Parathyroid adenoma (tissue), 2 donors: ENCODE measurements around the gene OR2Y1.

Experiments
- H2AFZ ChIP-seq: fragments of 300-600 bp; sonication (generic); one replicate; pipeline ENCODE4 v1.7.0; 2017; ENCODE audit warnings: antibody characterized with exemption, mild to moderate bottlenecking
- H3K27ac ChIP-seq: fragments of 300-600 bp; sonication (generic); one replicate; pipeline ENCODE4 v1.7.0; 2017
- H3K27me3 ChIP-seq: fragments of 300-600 bp; sonication (generic); one replicate; pipeline ENCODE4 v1.7.0; 2017; ENCODE audit warnings: low read length; ENCODE audit not compliant: control insufficient read depth, insufficient read depth
- H3K36me3 ChIP-seq: fragments of 300-600 bp; sonication (generic); one replicate; pipeline ENCODE4 v1.7.0; 2017; ENCODE audit warnings: low read length; ENCODE audit not compliant: control insufficient read depth, insufficient read depth
- H3K4me1 ChIP-seq: fragments of 300-600 bp; sonication (generic); one replicate; pipeline ENCODE4 v1.7.0; 2017; ENCODE audit warnings: control low read depth
- H3K4me2 ChIP-seq: fragments of 300-600 bp; sonication (generic); one replicate; pipeline ENCODE4 v1.7.0; 2017; ENCODE audit warnings: low read length
- H3K4me3 ChIP-seq: fragments of 300-600 bp; sonication (generic); one replicate; pipeline ENCODE4 v1.7.0; 2017; ENCODE audit warnings: low read depth, low read length
- H3K79me2 ChIP-seq: fragments of 300-600 bp; sonication (generic); one replicate; pipeline ENCODE4 v1.7.0; 2017; ENCODE audit warnings: control low read depth
- H3K9ac ChIP-seq: fragments of 300-600 bp; sonication (generic); one replicate; pipeline ENCODE4 v1.7.0; 2017; ENCODE audit warnings: mild to moderate bottlenecking
- H3K9me3 ChIP-seq: fragments of 300-600 bp; sonication (generic); one replicate; pipeline ENCODE4 v1.7.0; 2017; ENCODE audit warnings: low read length; ENCODE audit not compliant: control insufficient read depth
- TF ChIP-seq, protein P1 (sequence below): fragments of 300-600 bp; sonication (generic); IDR thresholded peaks from one replicate; pipeline ENCODE4 v1.7.0; 2017; ENCODE audit warnings: antibody characterized with exemption, mild to moderate bottlenecking
- donor health status: primary hyperparathyroidism.

Gene OR2Y1

GRCh38 chr5:180779985-180780610, 40.2 kb upstream of the OR2Y1 start:
- H3K27me3 ChIP-seq = no peaks in the 10 kb centered on the region
- TF ChIP-seq, protein P1, sequence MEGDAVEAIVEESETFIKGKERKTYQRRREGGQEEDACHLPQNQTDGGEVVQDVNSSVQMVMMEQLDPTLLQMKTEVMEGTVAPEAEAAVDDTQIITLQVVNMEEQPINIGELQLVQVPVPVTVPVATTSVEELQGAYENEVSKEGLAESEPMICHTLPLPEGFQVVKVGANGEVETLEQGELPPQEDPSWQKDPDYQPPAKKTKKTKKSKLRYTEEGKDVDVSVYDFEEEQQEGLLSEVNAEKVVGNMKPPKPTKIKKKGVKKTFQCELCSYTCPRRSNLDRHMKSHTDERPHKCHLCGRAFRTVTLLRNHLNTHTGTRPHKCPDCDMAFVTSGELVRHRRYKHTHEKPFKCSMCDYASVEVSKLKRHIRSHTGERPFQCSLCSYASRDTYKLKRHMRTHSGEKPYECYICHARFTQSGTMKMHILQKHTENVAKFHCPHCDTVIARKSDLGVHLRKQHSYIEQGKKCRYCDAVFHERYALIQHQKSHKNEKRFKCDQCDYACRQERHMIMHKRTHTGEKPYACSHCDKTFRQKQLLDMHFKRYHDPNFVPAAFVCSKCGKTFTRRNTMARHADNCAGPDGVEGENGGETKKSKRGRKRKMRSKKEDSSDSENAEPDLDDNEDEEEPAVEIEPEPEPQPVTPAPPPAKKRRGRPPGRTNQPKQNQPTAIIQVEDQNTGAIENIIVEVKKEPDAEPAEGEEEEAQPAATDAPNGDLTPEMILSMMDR = no peak
- no peak overlapping the region for H3K9ac ChIP-seq
- H3K27ac ChIP-seq = no peak overlapping the region
- H3K36me3 ChIP-seq = no peaks in the 10 kb centered on the region
- H2AFZ ChIP-seq = no peak overlapping the region
- no peaks in the 10 kb centered on the region for H3K4me1 ChIP-seq
- no peaks in the 10 kb centered on the region for H3K9me3 ChIP-seq
- no peak overlapping the region for H3K4me3 ChIP-seq
- no peak overlapping the region for H3K4me2 ChIP-seq
- no peaks in the 10 kb centered on the region for H3K79me2 ChIP-seq

DNA sequence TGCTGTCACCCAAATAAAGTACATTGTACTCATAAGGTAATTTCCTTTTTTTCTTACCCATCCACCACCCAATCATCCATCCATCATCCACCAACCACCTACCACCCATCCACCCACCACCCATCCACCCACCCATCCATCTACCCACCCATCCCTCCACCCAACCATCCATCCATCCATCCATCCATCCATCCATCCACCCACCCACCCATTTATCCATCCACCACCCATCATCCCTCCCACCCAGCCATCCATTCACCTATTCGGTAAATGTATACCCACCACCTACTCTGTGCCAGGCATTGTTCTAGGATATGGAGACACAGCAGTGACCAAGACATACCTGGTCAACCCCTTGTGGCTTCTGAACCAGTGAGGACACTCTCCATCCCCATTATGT, 37.6 kb upstream of the OR2Y1 start:
- no peak overlapping the region for H3K4me3 ChIP-seq
- H3K4me1 ChIP-seq = no peaks in the 10 kb centered on the region
- H2AFZ ChIP-seq = no peak overlapping the region
- H3K27me3 ChIP-seq = no peaks in the 10 kb centered on the region
- H3K27ac ChIP-seq = no peak overlapping the region
- no peaks in the 10 kb centered on the region for H3K36me3 ChIP-seq
- H3K79me2 ChIP-seq = no peaks in the 10 kb centered on the region
- H3K9me3 ChIP-seq = no peaks in the 10 kb centered on the region
- H3K4me2 ChIP-seq = no peak overlapping the region
- TF ChIP-seq, protein P1 = no peak
- no peak overlapping the region for H3K9ac ChIP-seq

DNA sequence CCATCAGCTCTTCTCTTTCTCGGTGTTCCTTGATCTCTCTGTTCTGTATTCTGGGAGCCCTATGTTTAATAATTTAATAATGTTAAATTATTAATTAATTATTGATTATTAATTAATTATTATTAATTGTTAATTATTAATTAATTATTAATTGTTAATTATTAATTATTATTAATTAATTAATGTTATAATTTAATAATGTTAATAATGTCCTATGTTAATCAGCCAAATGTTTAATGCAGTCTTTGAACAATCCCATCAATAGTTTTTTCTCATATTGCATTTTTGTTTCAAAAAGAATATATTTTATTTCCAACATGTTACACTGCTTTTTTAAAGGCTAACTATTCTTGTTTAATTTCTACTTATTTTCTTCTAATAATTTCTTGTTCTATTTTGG, 36.5 kb upstream of the OR2Y1 start:
- Histone ChIP-seq H3K4me3 (no peak overlapping the region), H3K36me3 (no peaks in the 10 kb centered on the region)

GRCh38 chr5:180775624-180776023, 35.8 kb upstream of the OR2Y1 start:
- no peaks in the 10 kb centered on the region for H3K9me3 ChIP-seq
- H3K27me3 ChIP-seq = no peaks in the 10 kb centered on the region
- no peaks in the 10 kb centered on the region for H3K36me3 ChIP-seq
- TF ChIP-seq, protein P1 = no peak
- no peak overlapping the region for H2AFZ ChIP-seq
- no peaks in the 10 kb centered on the region for H3K4me1 ChIP-seq
- H3K9ac ChIP-seq = no peak overlapping the region
- no peak overlapping the region for H3K4me2 ChIP-seq
- no peaks in the 10 kb centered on the region for H3K79me2 ChIP-seq
- H3K4me3 ChIP-seq = no peak overlapping the region
- no peak overlapping the region for H3K27ac ChIP-seq

More for the DNA sequence above, 36.5 kb upstream of the OR2Y1 start:
- Histone ChIP-seq H3K79me2 (no peaks in the 10 kb centered on the region), H3K9ac (no peak overlapping the region), H2AFZ (no peak overlapping the region), H3K4me1 (no peaks in the 10 kb centered on the region), H3K9me3 (no peaks in the 10 kb centered on the region), H3K27me3 (no peaks in the 10 kb centered on the region), H3K4me2 (no peak overlapping the region), H3K27ac (no peak overlapping the region)
- TF ChIP-seq, protein P1 = no peak

DNA sequence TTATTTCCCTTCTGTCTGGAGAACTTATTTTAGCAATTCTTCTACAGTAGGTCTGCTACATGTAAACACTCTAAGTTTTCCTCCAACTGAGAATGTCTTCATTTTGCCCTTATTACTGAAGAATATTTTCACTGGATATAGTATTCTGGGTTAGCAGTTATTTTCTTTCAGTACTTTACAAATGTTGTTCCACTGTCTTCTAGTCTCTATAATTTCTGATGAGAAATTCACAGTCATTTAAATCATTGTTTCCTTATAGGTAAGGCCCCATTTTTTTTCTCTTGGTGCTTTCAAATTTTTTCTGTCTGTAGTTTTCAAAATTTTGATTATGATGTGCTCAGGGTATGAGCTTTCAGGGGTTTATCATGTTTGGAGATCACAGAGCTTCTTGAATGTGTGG, 32.0 kb upstream of the OR2Y1 start:
- TF ChIP-seq, protein P1 = no peak
- Histone ChIP-seq H3K9me3 (no peaks in the 10 kb centered on the region), H3K27ac (no peak overlapping the region)

More for the DNA sequence above, 32.0 kb upstream of the OR2Y1 start:
- Histone ChIP-seq H2AFZ (no peak overlapping the region), H3K9ac (no peak overlapping the region), H3K4me1 (no peaks in the 10 kb centered on the region), H3K4me3 (no peak overlapping the region), H3K79me2 (no peaks in the 10 kb centered on the region), H3K4me2 (no peak overlapping the region), H3K27me3 (no peaks in the 10 kb centered on the region), H3K36me3 (no peaks in the 10 kb centered on the region)
